ENCODE measurements around the gene TNFSF13.
A peak's percentile ranks its signal among the peaks of the same experiment; 100 is the strongest.

The TNFSF13 gene

DNA sequence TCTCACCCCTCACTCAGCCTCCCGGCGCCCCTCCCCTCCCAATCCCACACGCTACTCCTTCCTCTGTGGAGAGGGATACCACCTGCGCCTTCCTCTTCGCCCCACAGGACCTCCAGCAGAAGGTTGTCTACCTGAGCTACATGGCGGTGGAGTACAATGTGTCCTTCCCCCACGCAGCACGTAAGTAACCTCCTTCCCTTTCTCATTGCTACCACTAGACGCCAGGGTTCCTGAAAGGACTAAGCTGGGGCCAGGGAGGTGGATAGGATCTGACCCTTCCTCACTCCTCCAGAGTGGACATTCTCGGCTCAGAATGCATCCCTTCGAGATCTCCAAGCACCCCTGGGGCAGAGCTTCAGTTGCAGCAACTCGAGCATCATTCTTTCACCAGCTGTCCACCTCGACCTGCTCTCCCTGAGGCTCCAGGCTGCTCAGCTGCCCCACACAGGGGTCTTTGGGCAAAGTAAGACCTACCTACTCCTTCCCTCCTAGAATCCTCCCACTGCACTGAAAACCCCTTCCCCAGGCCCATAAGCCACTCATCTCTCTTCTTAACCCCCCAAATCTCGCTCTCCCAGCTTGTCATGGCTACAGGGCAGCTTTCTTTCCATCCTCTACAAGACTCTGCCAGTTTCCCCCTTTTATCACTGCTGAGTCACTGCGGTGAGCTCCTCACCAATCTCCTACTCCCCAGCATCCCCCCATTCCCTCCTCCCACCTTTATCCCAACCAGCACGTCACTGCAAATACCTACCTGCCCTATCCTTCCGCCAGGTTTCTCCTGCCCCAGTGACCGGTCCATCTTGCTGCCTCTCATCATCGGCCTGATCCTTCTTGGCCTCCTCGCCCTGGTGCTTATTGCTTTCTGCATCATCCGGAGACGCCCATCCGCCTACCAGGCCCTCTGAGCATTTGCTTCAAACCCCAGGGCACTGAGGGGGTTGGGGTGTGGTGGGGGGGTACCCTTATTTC, 22.3 kb downstream of the TNFSF13 start:
- H3K9ac ChIP-seq (ENCODE audit: insufficient read length) = no peak overlapping the region
- peaks cover 33% of the 10 kb centered on the region for H3K36me3 ChIP-seq (ENCODE audit: insufficient read depth, low read length)
- H3K27ac ChIP-seq = peak overlapping the region; percentile 68
- H3K9me3 ChIP-seq (ENCODE audit: low read depth, low read length) = no peaks in the 10 kb centered on the region
- TF ChIP-seq POLR2AphosphoS5 (IDR thresholded peaks at IDR 0.05; ENCODE audit: borderline replicate concordance, low read depth, low read length) (no peak), FOXP2 (optimal IDR thresholded peaks at IDR 0.05; ENCODE audit: control extremely low read depth, extremely low read length, insufficient read depth) (no peak), EZH2 (IDR thresholded peaks at IDR 0.05) (no peak)
- DNase-seq (ENCODE audit: low read depth, low spot score) = no peak
- H3K4me3 ChIP-seq = no peak overlapping the region

DNA sequence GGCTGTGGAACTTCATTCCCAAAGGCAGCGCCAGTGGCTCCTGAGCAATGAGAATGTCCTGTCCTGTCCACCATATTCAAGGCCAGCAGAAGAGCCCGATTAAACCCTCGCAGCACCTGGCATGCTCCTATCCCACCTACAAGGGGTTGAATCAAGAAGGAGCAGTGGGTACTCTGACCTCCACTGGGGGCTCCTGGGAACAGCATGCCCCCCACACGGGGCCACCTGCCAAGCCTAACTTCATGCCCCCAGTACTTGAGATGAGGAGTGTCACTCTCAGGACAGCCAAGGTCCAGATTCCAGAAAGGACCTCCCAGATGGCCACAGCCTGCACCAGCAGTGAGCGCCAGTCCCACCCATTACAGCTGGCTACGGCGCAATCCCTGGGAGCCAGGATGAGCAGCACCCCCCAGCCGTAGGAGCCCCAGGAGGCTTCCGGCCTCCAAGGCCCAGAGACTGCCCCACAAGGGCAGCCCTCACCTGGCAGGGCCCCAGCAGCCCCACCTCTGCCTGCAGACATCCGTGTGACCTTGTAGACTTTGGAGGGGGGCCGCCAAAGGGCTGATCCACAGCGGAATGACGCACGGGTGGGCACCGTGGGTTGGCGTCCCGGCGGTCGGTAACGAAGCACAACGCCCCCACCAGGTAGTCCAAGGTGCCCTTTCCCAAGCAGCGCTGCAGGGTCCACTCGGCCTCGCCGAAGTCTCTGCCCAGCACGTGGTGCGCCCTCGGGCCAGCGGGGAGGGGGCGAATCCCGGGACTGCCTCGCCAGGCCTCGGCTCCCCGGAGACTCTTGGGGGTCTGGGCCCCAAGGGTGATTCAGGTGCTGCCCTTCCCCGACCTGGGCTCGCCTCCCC, 24.1 kb downstream of the TNFSF13 start:
- peak overlapping the region; percentile 95 for H3K4me3 ChIP-seq
- TF ChIP-seq POLR2AphosphoS5 (IDR thresholded peaks at IDR 0.05; ENCODE audit: borderline replicate concordance, low read depth, low read length) = no peak
- no peak for DNase-seq (ENCODE audit: low read depth, low spot score)
- H3K27ac ChIP-seq = peak overlapping the region; percentile 99
- H3K9me3 ChIP-seq (ENCODE audit: low read depth, low read length) = no peaks in the 10 kb centered on the region
- peak overlapping the region; percentile 99 for H3K9ac ChIP-seq (ENCODE audit: insufficient read length)
- H3K36me3 ChIP-seq (ENCODE audit: insufficient read depth, low read length) = peaks cover 21% of the 10 kb centered on the region

DNA sequence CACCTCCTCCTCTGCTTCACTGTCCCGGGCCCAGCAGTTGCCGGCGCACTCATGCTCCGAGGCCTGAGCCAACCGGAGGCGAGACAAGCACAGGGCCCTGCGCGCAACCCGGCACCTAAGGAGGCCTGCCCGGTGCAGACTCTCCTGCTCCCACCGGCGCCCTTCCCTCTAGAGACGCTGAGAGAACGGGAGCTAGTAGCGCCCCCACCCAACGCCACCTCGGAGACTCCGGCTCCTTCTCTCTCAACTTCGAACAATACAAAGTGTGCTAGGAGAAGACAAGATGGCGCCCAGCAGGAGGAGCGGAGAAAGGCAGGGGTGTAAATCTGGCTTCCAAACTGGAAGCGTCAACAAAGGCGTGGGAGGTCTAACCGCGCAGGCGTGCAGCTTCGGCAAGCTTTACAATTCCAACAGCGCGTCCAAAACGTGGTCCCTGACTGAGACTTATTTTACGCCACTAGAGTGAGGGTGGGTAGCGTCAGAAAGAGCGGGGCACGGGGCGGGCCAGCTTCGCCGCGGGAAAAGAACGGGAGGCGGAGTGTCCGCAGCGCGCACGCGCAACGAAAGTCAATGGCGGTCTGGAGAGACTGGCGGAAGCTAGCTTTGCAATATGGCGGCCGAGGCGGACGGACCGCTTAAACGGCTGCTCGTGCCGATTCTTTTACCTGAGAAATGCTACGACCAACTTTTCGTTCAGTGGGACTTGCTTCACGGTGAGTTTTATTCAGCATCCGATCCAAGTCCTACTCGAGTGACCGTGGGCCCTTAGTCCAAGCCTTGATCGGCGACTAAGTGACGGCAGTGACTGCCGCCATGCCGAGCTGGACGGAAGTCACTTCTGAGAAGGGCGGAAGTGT, 24.9 kb downstream of the TNFSF13 start, which contains the start of gene MPDU1:
MPDU1 (plus strand) TSS at position 600 of the 857 bp plus-strand sequence; CDS start at position 611, 11 bp downstream.
- peak; percentile 80 for DNase-seq (ENCODE audit: low read depth, low spot score)
- H3K9ac ChIP-seq (ENCODE audit: insufficient read length) = peak within 1 kb of the TSS; percentile 99
- H3K27ac ChIP-seq = peak within 1 kb of the TSS; percentile 99
- peaks cover 14% of the 10 kb centered on the region for H3K36me3 ChIP-seq (ENCODE audit: insufficient read depth, low read length)
- TF ChIP-seq EZH2 (IDR thresholded peaks at IDR 0.05) (no peak), POLR2AphosphoS5 (IDR thresholded peaks at IDR 0.05; ENCODE audit: borderline replicate concordance, low read depth, low read length) (peak; percentile 68)
- no peaks in the 10 kb centered on the region for H3K9me3 ChIP-seq (ENCODE audit: low read depth, low read length)
- peak within 1 kb of the TSS; percentile 95 for H3K4me3 ChIP-seq

DNA sequence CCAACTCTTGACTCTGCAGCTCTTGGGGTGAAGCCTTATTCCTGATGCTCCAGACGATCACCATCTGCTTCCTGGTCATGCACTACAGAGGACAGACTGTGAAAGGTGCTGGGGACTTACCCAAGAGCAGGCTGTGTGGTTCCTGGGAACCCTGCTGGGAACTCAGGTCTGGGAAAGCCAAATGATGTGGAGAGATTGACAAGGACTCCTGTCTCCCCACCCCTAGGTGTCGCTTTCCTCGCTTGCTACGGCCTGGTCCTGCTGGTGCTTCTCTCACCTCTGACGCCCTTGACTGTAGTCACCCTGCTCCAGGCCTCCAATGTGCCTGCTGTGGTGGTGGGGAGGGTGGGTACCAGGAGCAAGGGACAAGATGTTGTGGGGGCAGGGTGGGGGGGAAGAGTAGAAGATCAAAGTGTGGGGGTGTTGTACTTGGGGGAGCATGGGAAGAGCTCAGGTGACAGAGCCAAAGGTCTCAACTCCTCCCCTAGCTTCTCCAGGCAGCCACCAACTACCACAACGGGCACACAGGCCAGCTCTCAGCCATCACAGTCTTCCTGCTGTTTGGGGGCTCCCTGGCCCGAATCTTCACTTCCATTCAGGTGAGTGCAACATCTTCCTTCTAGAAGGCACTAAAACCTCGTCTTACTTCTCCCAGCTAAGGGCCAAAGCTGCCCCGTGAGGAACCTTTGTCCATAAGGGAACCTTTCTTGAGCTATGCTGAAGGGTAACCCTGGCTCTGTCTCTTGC, 28.3 kb downstream of the TNFSF13 start:
- H3K9ac ChIP-seq (ENCODE audit: insufficient read length) = no peak overlapping the region
- no peaks in the 10 kb centered on the region for H3K9me3 ChIP-seq (ENCODE audit: low read depth, low read length)
- H3K27ac ChIP-seq = peak overlapping the region; percentile 50; the same call in 1 of the 2 replicates
- DNase-seq (ENCODE audit: low read depth, low spot score) = no peak
- H3K36me3 ChIP-seq (ENCODE audit: insufficient read depth, low read length) = peaks cover 22% of the 10 kb centered on the region
- TF ChIP-seq FOXP2 (optimal IDR thresholded peaks at IDR 0.05; ENCODE audit: control extremely low read depth, extremely low read length, insufficient read depth) (no peak), EZH2 (IDR thresholded peaks at IDR 0.05) (no peak), POLR2AphosphoS5 (IDR thresholded peaks at IDR 0.05; ENCODE audit: borderline replicate concordance, low read depth, low read length) (no peak)
- no peak overlapping the region for H3K4me3 ChIP-seq

DNA sequence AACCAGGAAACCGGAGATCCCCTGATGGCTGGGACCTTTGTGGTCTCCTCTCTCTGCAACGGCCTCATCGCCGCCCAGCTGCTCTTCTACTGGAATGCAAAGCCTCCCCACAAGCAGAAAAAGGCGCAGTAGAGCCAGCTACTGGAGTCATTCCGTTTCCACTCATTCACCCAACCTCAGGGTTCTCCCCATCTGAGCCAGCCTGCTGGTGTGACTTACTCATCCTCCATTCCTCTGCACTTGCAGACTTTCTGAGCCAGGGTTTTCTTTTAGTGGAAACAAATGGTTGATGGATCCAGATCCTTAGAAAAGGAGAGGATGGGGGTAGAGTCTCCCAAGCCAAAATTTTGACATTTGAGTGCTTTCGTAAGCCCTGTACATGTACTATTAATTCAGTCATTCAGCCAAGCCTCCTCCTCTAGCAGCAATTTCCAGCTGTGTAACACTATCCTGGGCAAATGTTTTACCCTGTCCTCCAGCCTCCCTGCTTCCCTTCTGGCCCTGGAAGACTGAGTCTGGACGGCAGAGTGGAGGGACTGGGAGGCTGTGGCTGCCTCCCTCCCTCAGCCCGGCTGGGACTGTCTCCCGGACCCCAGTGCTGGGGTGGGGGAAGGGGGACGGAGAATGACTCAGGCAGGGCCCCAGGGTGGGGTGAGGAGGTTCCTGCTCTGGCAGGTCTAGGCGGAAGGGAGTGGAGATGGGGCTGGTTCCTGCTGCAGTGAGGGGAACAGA, 29.0 kb downstream of the TNFSF13 start:
- no peaks in the 10 kb centered on the region for H3K9me3 ChIP-seq (ENCODE audit: low read depth, low read length)
- DNase-seq (ENCODE audit: low read depth, low spot score) = no peak
- H3K4me3 ChIP-seq = no peak overlapping the region
- H3K27ac ChIP-seq = peak overlapping the region; percentile 50
- TF ChIP-seq EZH2 (IDR thresholded peaks at IDR 0.05) (no peak), POLR2AphosphoS5 (IDR thresholded peaks at IDR 0.05; ENCODE audit: borderline replicate concordance, low read depth, low read length) (no peak), FOXP2 (optimal IDR thresholded peaks at IDR 0.05; ENCODE audit: control extremely low read depth, extremely low read length, insufficient read depth) (no peak)
- no peak overlapping the region for H3K9ac ChIP-seq (ENCODE audit: insufficient read length)
- peaks cover 29% of the 10 kb centered on the region for H3K36me3 ChIP-seq (ENCODE audit: insufficient read depth, low read length)

DNA sequence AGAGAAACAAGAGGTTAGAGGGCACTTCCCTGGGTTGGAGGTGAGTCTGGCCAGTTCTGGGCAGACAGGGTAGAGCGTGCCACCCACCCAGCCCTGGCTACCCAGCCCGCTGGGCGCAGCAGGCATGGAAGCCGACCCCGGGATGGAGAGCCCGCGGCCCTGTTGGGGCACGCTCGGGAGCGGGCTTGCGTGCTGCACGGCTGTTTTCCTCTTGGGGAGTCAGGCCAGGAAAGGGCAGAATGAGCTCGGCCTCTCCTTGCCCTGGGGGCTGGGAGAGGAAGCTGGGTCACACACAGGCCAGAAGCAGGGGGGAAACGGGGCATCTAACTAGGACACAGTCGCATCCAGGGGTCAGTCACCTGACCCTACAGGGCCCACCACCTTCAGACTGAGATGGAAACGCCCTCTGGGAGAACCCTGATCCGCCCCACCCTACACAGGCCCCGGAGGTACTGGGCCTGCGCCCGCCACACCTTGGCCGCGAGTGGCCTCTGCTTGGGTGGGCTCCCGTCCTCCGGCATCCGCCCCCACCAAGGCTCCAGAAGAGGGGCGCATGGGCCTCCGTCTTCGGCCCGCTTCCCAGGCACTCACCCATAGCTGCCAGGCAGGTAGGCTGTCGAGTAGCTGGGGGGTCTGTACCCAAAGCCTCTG, 30.1 kb downstream of the TNFSF13 start:
- Histone ChIP-seq H3K36me3 (ENCODE audit: insufficient read depth, low read length) (peaks cover 40% of the 10 kb centered on the region), H3K9ac (ENCODE audit: insufficient read length) (no peak overlapping the region), H3K4me3 (no peak overlapping the region), H3K27ac (no peak overlapping the region), H3K9me3 (ENCODE audit: low read depth, low read length) (no peaks in the 10 kb centered on the region)
- DNase-seq (ENCODE audit: low read depth, low spot score) = no peak
- no peak for TF ChIP-seq POLR2AphosphoS5 (IDR thresholded peaks at IDR 0.05; ENCODE audit: borderline replicate concordance, low read depth, low read length)
- no peak for TF ChIP-seq EZH2 (IDR thresholded peaks at IDR 0.05)
- TF ChIP-seq FOXP2 (optimal IDR thresholded peaks at IDR 0.05; ENCODE audit: control extremely low read depth, extremely low read length, insufficient read depth) = no peak

Measured in SK-N-MC (cell line).